Fibroblast of lung (primary cell): ENCODE data around the gene SCTR.

Experiments
- EZH2 ChIP-seq: IDR thresholded peaks from 2 replicates; pipeline ENCODE4 v1.5.1; 2012; ENCODE audit warnings: low read length, control low read depth, mild to moderate bottlenecking; ENCODE audit errors: missing control alignments
- TF ChIP-seq, protein P1 (sequence below), 2 donors: IDR thresholded peaks in 1 of 2; conservative IDR thresholded peaks in 1 of 2; 1 replicate in 1 of 2; 2 replicates in 1 of 2; pipeline ENCODE4 v1.5.1; 2011 to 2012; ENCODE audit warnings: low read length in 2 of 2, control low read depth in 1 of 2, inconsistent platforms in 1 of 2, low read depth in 1 of 2, mild to moderate bottlenecking in 1 of 2

DNA sequence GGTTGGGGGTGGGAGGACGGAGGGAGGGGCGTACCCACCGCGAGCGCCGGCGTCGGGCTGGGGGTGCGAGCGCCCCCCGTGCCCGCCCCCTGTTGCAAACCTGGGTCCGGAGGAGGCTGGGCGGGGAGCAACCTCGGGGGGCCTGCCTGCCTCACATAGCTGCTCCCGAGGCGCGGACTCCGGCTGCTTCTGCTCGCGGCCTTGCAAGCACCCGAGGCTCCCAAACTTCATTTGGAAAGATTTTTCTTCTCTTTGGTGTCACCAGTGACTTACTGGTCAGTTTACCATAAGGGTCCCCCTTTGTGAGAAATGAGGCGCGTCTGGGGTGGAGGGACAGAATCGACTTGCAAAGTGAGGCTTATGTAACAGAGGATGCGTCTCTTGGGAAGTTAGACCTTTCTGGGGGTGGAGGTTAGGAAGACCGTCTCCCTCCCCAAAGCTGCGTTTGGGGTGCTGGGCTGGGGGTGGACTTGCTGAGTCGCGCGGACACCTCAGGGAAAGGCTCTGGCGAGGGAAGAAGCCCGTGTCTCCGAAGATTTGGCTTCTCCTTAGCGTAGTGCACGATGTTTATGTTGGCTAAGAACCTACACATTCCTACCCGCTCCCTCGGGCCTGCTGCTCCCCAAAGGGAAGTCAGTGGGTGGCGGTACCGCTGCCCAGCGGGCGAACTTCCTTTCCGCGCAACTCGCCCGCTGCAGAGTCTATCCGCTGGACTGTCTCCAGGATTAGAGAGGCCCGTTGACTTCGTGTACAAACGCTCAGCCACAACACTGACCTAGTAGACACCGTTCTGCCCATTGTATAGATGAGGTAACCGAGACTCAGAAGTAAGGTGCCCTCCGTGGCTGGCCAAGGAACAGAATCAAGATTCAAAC lies 92.1 kb downstream of the SCTR start:
- TF ChIP-seq, protein P1, sequence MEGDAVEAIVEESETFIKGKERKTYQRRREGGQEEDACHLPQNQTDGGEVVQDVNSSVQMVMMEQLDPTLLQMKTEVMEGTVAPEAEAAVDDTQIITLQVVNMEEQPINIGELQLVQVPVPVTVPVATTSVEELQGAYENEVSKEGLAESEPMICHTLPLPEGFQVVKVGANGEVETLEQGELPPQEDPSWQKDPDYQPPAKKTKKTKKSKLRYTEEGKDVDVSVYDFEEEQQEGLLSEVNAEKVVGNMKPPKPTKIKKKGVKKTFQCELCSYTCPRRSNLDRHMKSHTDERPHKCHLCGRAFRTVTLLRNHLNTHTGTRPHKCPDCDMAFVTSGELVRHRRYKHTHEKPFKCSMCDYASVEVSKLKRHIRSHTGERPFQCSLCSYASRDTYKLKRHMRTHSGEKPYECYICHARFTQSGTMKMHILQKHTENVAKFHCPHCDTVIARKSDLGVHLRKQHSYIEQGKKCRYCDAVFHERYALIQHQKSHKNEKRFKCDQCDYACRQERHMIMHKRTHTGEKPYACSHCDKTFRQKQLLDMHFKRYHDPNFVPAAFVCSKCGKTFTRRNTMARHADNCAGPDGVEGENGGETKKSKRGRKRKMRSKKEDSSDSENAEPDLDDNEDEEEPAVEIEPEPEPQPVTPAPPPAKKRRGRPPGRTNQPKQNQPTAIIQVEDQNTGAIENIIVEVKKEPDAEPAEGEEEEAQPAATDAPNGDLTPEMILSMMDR (conservative IDR thresholded peaks at IDR 0.05 in 1 of 2, IDR thresholded peaks at IDR 0.05 in 1 of 2; ENCODE audit: low read depth in 1 of 2, low read length in 2 of 2) = no peak
- no peak for TF ChIP-seq EZH2
